ENCODE measurements around the gene RPS6KA4. TPM values are rescaled to one million over a fixed set of nuclear protein-coding genes. Genes with fewer than 3 reads are reported as not detected.

Gene RPS6KA4
- total RNA-seq, 4 donors from 2014 or later: 2.4 to 37.4 (median 29.3) TPM

- H3K27me3 ChIP-seq: no peaks in the 10 kb centered on the region
- DNase-seq: no peak
These were observed 31.0 kb upstream of the RPS6KA4 start for GRCh38 chr11:64327993-64328392.

GRCh38 chr11:64330888-64331287 is 28.1 kb upstream of the RPS6KA4 start:
- H3K27ac ChIP-seq: no peak overlapping the region
- no peak for DNase-seq
- H3K9me3 ChIP-seq: no peaks in the 10 kb centered on the region
- intact Hi-C loops (cut with DNase I; ENCODE audit: low total_unique reads): no loop called here
- no peaks in the 10 kb centered on the region for H3K4me1 ChIP-seq
- no peaks in the 10 kb centered on the region for H3K36me3 ChIP-seq
- no peaks in the 10 kb centered on the region for H3K27me3 ChIP-seq
- TF ChIP-seq CTCF (IDR thresholded peaks at IDR 0.05) (no peak), POLR2A (IDR thresholded peaks at IDR 0.05) (no peak)
- H3K4me3 ChIP-seq: no peak overlapping the region

More at GRCh38 chr11:64327993-64328392, 31.0 kb upstream of the RPS6KA4 start:
- no peak for TF ChIP-seq CTCF (IDR thresholded peaks at IDR 0.05)
- TF ChIP-seq POLR2A (IDR thresholded peaks at IDR 0.05): no peak
- Histone ChIP-seq H3K9me3 (no peaks in the 10 kb centered on the region), H3K36me3 (no peaks in the 10 kb centered on the region), H3K4me1 (no peaks in the 10 kb centered on the region), H3K27ac (no peak overlapping the region), H3K4me3 (no peak overlapping the region)
- intact Hi-C loops (cut with DNase I; ENCODE audit: low total_unique reads): no loop called here

DNA sequence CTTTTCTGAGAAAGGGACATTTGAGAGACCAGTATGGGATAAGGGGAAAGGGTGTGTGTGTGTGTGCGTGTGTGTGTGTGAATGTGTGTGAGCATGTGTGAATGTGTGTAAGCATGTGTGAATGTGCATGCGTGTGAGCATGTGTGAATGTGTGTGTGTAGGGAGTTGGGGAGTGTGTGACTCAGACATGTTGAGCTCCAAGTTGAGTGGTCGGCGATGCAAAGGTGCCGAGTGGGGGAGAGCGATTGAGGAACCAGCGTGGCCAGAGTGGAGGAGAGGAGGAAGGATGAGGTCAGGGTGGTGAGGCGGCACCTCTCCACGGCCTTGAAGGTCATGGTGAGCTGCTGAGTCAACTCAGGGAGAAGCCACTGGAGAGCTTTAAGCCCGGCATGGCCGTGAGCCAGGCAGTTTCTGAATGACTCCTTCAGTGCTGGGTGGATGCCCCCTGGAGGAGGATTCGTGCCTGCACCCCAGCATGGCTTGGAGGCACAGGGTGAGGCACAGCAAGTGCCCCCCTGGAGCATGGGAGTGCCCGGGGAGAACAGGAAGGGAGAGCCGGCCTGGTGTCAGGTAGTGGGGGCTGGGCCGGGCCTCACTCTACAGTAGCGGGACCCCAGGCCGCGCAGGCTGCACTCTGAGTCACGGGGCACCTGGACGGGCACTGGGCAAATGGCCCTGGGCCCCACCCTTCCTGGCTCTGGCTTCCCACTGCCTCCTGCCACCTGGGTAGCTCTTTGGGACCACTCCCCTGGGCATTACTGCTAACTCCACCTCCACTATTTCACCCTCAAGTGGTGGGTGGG is 27.2 kb upstream of the RPS6KA4 start:
- Histone ChIP-seq H3K36me3 (no peaks in the 10 kb centered on the region), H3K4me3 (no peak overlapping the region), H3K27ac (no peak overlapping the region), H3K27me3 (no peaks in the 10 kb centered on the region), H3K9me3 (no peaks in the 10 kb centered on the region), H3K4me1 (no peaks in the 10 kb centered on the region)
- peak in 1 of 2 donors; percentile 60 for DNase-seq
- TF ChIP-seq CTCF (IDR thresholded peaks at IDR 0.05): peak in 3 of 4 experiments; percentile 14 to 40 (median 23)
- no peak for TF ChIP-seq POLR2A (IDR thresholded peaks at IDR 0.05)
- intact Hi-C loops (cut with DNase I; ENCODE audit: low total_unique reads): no loop called here

GRCh38 chr11:64333556-64333955 is 25.4 kb upstream of the RPS6KA4 start:
- no peaks in the 10 kb centered on the region for H3K9me3 ChIP-seq
- H3K27me3 ChIP-seq: no peaks in the 10 kb centered on the region
- H3K36me3 ChIP-seq: no peaks in the 10 kb centered on the region
- intact Hi-C loops (cut with DNase I; ENCODE audit: low total_unique reads): no loop called here
- no peak overlapping the region for H3K4me3 ChIP-seq
- no peak overlapping the region for H3K27ac ChIP-seq
- no peak for TF ChIP-seq POLR2A (IDR thresholded peaks at IDR 0.05)
- TF ChIP-seq CTCF (IDR thresholded peaks at IDR 0.05): no peak
- no peak for DNase-seq
- no peaks in the 10 kb centered on the region for H3K4me1 ChIP-seq

Data from uterus (tissue), 4 donors.